Umbilical cord (tissue), 2 donors: Measurements from ENCODE around the gene B3GNT9. TPM values are rescaled to one million over a fixed set of nuclear protein-coding genes. Genes with fewer than 3 reads are reported as not detected.
"Not testable (repeated sequence)": the region's sequence is repeated elsewhere in the genome, so short reads cannot be mapped to it uniquely, and the experiment has no call there.

ENCODE experiments used
- DNase-seq: peaks from one replicate; pipeline ENCODE4 v3.0.0-alpha.2; 2015; ENCODE audit warnings: low spot score
- total RNA-seq: library from RNA; depleted of rRNA; stranded (reverse); fragments of >200 nt; gene quantifications from one replicate; pipeline ENCODE4 v1.2.3, GENCODE V29; 2014; ENCODE audit warnings: low replicate concordance; ENCODE audit not compliant: insufficient read depth

Gene B3GNT9
- total RNA-seq, 1 donor from 2014 or later: 37.3 TPM

GRCh38 chr16:67151431-67152097 lies 766 bp upstream of the B3GNT9 start:
- no peak for DNase-seq

- peak; percentile 88 for DNase-seq
Measured at GRCh38 chr16:67150047-67150832, 558 bp downstream of the B3GNT9 start.

GRCh38 chr16:67149276-67150046 lies 1.3 kb downstream of the B3GNT9 start:
- no peak for DNase-seq

GRCh38 chr16:67148656-67149275 lies 2.0 kb downstream of the B3GNT9 start:
- DNase-seq: no peak

GRCh38 chr16:67148221-67148620 lies 2.6 kb downstream of the B3GNT9 start:
- no peak for DNase-seq

GRCh38 chr16:67147437-67148140 lies 3.2 kb downstream of the B3GNT9 start:
- no peak for DNase-seq

- DNase-seq: no peak
Measured at GRCh38 chr16:67146523-67147357, 4.1 kb downstream of the B3GNT9 start.

- DNase-seq: no peak
Measured at GRCh38 chr16:67145746-67146145, 5.1 kb downstream of the B3GNT9 start.

- DNase-seq: no peak
Measured at GRCh38 chr16:67144943-67145342, 5.9 kb downstream of the B3GNT9 start.

GRCh38 chr16:67142342-67142741 lies 8.5 kb downstream of the B3GNT9 start:
- DNase-seq: no peak

- no peak for DNase-seq
Measured at GRCh38 chr16:67141391-67141790, 9.4 kb downstream of the B3GNT9 start.

GRCh38 chr16:67137605-67138004 lies 13.2 kb downstream of the B3GNT9 start:
- DNase-seq: no peak

- DNase-seq: no peak
Measured at GRCh38 chr16:67129422-67129821, 21.4 kb downstream of the B3GNT9 start.

GRCh38 chr16:67128887-67129286 lies 21.9 kb downstream of the B3GNT9 start:
- DNase-seq: no peak

GRCh38 chr16:67128417-67128816 lies 22.4 kb downstream of the B3GNT9 start:
- no peak for DNase-seq

- DNase-seq: not testable (repeated sequence)
Measured at GRCh38 chr16:67122799-67123198, 28.0 kb downstream of the B3GNT9 start.

- DNase-seq: no peak
Measured at GRCh38 chr16:67120025-67120424, 30.8 kb downstream of the B3GNT9 start.

GRCh38 chr16:67117716-67118115 lies 33.1 kb downstream of the B3GNT9 start:
- no peak for DNase-seq

GRCh38 chr16:67116388-67117311 lies 34.1 kb downstream of the B3GNT9 start:
- DNase-seq: no peak
